ENCODE data around the gene RBMS3.

The RBMS3 gene

GRCh38 chr3:29557186-29557585, 276.3 kb downstream of the RBMS3 start:
- no peak for TF ChIP-seq CTCF (IDR thresholded peaks at IDR 0.05; ENCODE audit: control extremely low read depth, extremely low read depth, low read depth, missing control alignments)
- ChIA-PET POLR2A (no interaction called here), CTCF (interaction anchor here (0.6 to 1.7 kb wide), 2 partner anchors 10 to 70 kb away, joined by 3 to 5 read pairs; no protein-coding TSS in a partner anchor)
- DNase-seq (ENCODE audit: extremely low spot score): no peak

GRCh38 chr3:29557825-29558224, 277.0 kb downstream of the RBMS3 start:
- POLR2A ChIA-PET: no interaction called here
- no peak for TF ChIP-seq CTCF (IDR thresholded peaks at IDR 0.05; ENCODE audit: control extremely low read depth, extremely low read depth, low read depth, missing control alignments)
- no peak for DNase-seq (ENCODE audit: extremely low spot score)
- CTCF ChIA-PET: interaction anchor here (0.6 kb wide), 1 partner anchor 71 kb away, joined by 3 read pairs; no protein-coding TSS in a partner anchor

GRCh38 chr3:29559741-29560465, 279.0 kb downstream of the RBMS3 start:
- CTCF ChIA-PET: interaction anchor here (1.2 kb wide), 1 partner anchor 10 kb away, joined by 3 read pairs; no protein-coding TSS in a partner anchor
- POLR2A ChIA-PET: no interaction called here
- TF ChIP-seq CTCF (IDR thresholded peaks at IDR 0.05; ENCODE audit: control extremely low read depth, extremely low read depth, low read depth, missing control alignments): no peak
- DNase-seq (ENCODE audit: extremely low spot score): no peak

GRCh38 chr3:29561651-29562149, 280.8 kb downstream of the RBMS3 start:
- TF ChIP-seq CTCF (IDR thresholded peaks at IDR 0.05; ENCODE audit: control extremely low read depth, extremely low read depth, low read depth, missing control alignments): no peak
- ChIA-PET CTCF (no interaction called here), POLR2A (no interaction called here)
- DNase-seq (ENCODE audit: extremely low spot score): no peak

GRCh38 chr3:29565236-29565635, 284.4 kb downstream of the RBMS3 start:
- ChIA-PET CTCF (no interaction called here), POLR2A (no interaction called here)
- DNase-seq (ENCODE audit: extremely low spot score): no peak
- TF ChIP-seq CTCF (IDR thresholded peaks at IDR 0.05; ENCODE audit: control extremely low read depth, extremely low read depth, low read depth, missing control alignments): no peak

- TF ChIP-seq CTCF (IDR thresholded peaks at IDR 0.05; ENCODE audit: control extremely low read depth, extremely low read depth, low read depth, missing control alignments): no peak
- no peak for DNase-seq (ENCODE audit: extremely low spot score)
- ChIA-PET CTCF (no interaction called here), POLR2A (no interaction called here)
Measured at GRCh38 chr3:29567501-29567900, 286.6 kb downstream of the RBMS3 start.

All from GM10248 (cell line).